ENCODE measurements around the gene UXS1. TPM values are rescaled to one million over a fixed set of nuclear protein-coding genes. Genes with fewer than 3 reads are reported as not detected.

UXS1 gene
- total and polyA plus RNA-seq, 9 of the 15 experiments (the other 6 are each of a cell fraction or from before 2014, with no cell fraction given) = 5.8 to 25.8 (median 15.0) TPM

DNA sequence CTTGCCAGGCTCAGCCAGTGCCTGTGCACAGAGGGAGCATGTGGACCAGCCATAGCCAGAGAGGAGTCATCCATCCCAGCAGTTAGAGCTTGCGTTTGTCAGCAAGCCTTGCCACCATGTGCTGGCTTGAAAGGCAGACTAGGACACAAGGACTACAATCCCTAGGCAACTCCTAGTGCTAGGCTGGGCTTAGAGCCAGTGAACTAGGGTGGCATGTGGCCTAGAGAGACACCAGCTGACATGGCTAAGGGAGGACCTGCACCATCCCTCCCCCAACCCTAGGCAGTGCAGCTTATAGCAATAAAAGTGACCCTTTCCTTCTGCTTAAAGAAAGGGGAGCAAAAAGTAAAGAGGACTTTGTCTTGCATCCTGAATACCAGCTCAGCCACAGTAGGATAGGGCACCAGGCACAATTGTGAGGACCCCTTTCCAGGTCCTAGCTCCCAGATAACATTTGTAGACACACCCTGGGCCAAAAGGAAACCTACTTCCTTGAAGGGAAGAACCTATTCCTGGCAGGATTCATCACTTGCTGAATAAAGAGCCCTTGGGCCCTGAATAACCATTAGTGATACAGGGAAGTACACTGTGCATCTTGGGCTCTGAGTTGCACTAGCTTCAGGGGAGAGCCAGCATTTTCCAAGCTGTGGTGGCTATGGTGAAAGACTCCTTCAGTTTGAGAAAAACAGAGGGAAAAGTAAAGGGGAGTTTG is 38.7 kb upstream of the UXS1 start (continued):
- TF ChIP-seq GABPB2 (CRISPR knock-in tag; conservative IDR thresholded peaks at IDR 0.05) (no peak), CHD4 (IDR thresholded peaks at IDR 0.05; ENCODE audit: insufficient read depth, insufficient replicate concordance, low read depth, low read length, poor library complexity, severe bottlenecking) (no peak), CREB1 (IDR thresholded peaks at IDR 0.05) (no peak), CREB1 (CRISPR knock-in tag; IDR thresholded peaks at IDR 0.05) (no peak), BRD9 (IDR thresholded peaks at IDR 0.05; ENCODE audit: low read depth, partially characterized antibody) (no peak), ZNF143 (CRISPR knock-in tag; IDR thresholded peaks at IDR 0.05) (no peak), MAZ (CRISPR knock-in tag; conservative IDR thresholded peaks at IDR 0.05 in 1 of 2, IDR thresholded peaks at IDR 0.05 in 1 of 2) (no peak), FOXP1 (CRISPR knock-in tag; IDR thresholded peaks at IDR 0.05) (no peak), TBL1XR1 (IDR thresholded peaks at IDR 0.05; ENCODE audit: low read length in 2 of 2) (no peak)
- TF ChIP-seq, protein P1, sequence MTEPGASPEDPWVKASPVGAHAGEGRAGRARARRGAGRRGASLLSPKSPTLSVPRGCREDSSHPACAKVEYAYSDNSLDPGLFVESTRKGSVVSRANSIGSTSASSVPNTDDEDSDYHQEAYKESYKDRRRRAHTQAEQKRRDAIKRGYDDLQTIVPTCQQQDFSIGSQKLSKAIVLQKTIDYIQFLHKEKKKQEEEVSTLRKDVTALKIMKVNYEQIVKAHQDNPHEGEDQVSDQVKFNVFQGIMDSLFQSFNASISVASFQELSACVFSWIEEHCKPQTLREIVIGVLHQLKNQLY (CRISPR knock-in tag; conservative IDR thresholded peaks at IDR 0.05) = no peak
- TF ChIP-seq, protein P2, sequence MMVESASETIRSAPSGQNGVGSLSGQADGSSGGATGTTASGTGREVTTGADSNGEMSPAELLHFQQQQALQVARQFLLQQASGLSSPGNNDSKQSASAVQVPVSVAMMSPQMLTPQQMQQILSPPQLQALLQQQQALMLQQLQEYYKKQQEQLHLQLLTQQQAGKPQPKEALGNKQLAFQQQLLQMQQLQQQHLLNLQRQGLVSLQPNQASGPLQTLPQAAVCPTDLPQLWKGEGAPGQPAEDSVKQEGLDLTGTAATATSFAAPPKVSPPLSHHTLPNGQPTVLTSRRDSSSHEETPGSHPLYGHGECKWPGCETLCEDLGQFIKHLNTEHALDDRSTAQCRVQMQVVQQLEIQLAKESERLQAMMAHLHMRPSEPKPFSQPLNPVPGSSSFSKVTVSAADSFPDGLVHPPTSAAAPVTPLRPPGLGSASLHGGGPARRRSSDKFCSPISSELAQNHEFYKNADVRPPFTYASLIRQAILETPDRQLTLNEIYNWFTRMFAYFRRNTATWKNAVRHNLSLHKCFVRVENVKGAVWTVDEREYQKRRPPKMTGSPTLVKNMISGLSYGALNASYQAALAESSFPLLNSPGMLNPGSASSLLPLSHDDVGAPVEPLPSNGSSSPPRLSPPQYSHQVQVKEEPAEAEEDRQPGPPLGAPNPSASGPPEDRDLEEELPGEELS (CRISPR knock-in tag; IDR thresholded peaks at IDR 0.05; ENCODE audit: borderline replicate concordance) = no peak

Data from K562 (cell line).